ENCODE measurements around the gene HGFAC. TPM values are rescaled to one million over a fixed set of nuclear protein-coding genes. Genes with fewer than 3 reads are reported as not detected.
A peak's percentile ranks its signal among the peaks of the same experiment; 100 is the strongest.

Gene HGFAC
- not detected for polyA plus RNA-seq

- Mint-ChIP-seq H3K27me3 (ENCODE audit: low read depth in 3 of 3) (peaks cover 0 to 1% (median 0%) of the 10 kb centered on the region in 3 donors), H3K27ac (no peak within 1 kb of the TSS), H3K4me1 (no peaks in the 10 kb centered on the region), H3K36me3 (no peaks in the 10 kb centered on the region), H3K9me3 (peaks cover 0 to 1% (median 0%) of the 10 kb centered on the region in 6 donors), H3K4me3 (no peak within 1 kb of the TSS)
- no peak for DNase-seq
Observed at GRCh38 chr4:3441501-3442459, at the start of gene HGFAC. HGFAC (plus strand) TSS chr4:3441968; CDS start chr4:3442002, 34 bp downstream.

- H3K9me3 Mint-ChIP-seq: no peaks in the 10 kb centered on the region
- no peak overlapping the region for H3K4me3 Mint-ChIP-seq
- H3K4me1 Mint-ChIP-seq: peaks cover 8 to 12% of the 10 kb centered on the region in 2 donors
- no peak overlapping the region for H3K27ac Mint-ChIP-seq
- H3K36me3 Mint-ChIP-seq: peaks cover 0 to 3% (median 0%) of the 10 kb centered on the region in 3 donors
- DNase-seq: no peak
- H3K27me3 Mint-ChIP-seq (ENCODE audit: low read depth in 3 of 3): peaks cover 2 to 4% (median 3%) of the 10 kb centered on the region in 3 donors
Observed at GRCh38 chr4:3392321-3392720, 49.4 kb upstream of the HGFAC start.

GRCh38 chr4:3393171-3393570 lies 48.6 kb upstream of the HGFAC start:
- Mint-ChIP-seq H3K27me3 (ENCODE audit: low read depth in 3 of 3) (peaks cover 0 to 4% (median 2%) of the 10 kb centered on the region in 3 donors), H3K36me3 (peaks cover 0 to 4% (median 0%) of the 10 kb centered on the region in 3 donors), H3K4me1 (peaks cover 8% of the 10 kb centered on the region in 2 donors), H3K4me3 (no peak overlapping the region), H3K27ac (no peak overlapping the region), H3K9me3 (no peaks in the 10 kb centered on the region)
- no peak for DNase-seq

GRCh38 chr4:3396600-3396999 lies 45.2 kb upstream of the HGFAC start:
- H3K4me3 Mint-ChIP-seq: no peak overlapping the region
- H3K36me3 Mint-ChIP-seq: peaks cover 0 to 7% (median 0%) of the 10 kb centered on the region in 3 donors
- H3K9me3 Mint-ChIP-seq: no peaks in the 10 kb centered on the region
- H3K4me1 Mint-ChIP-seq: peaks cover 4 to 5% of the 10 kb centered on the region in 2 donors
- peaks cover 0 to 4% (median 0%) of the 10 kb centered on the region in 3 donors for H3K27me3 Mint-ChIP-seq (ENCODE audit: low read depth in 3 of 3)
- H3K27ac Mint-ChIP-seq: no peak overlapping the region
- DNase-seq: no peak

- Mint-ChIP-seq H3K36me3 (peaks cover 0 to 7% (median 0%) of the 10 kb centered on the region in 3 donors), H3K27ac (peak overlapping the region in 1 of 6 donors; percentile 38), H3K27me3 (ENCODE audit: low read depth in 3 of 3) (peaks cover 0 to 4% (median 0%) of the 10 kb centered on the region in 3 donors), H3K9me3 (no peaks in the 10 kb centered on the region), H3K4me1 (peaks cover 5 to 7% of the 10 kb centered on the region in 2 donors), H3K4me3 (no peak overlapping the region)
- no peak for DNase-seq
Observed at GRCh38 chr4:3397128-3397527, 44.6 kb upstream of the HGFAC start.

GRCh38 chr4:3399277-3400194 lies 42.2 kb upstream of the HGFAC start:
- Mint-ChIP-seq H3K27ac (peak overlapping the region in 2 of 6 donors; percentile 11 to 45), H3K27me3 (ENCODE audit: low read depth in 3 of 3) (peaks cover 0 to 4% (median 0%) of the 10 kb centered on the region in 3 donors), H3K36me3 (peaks cover 0 to 7% (median 0%) of the 10 kb centered on the region in 3 donors), H3K4me1 (peaks cover 20% of the 10 kb centered on the region in 2 donors), H3K4me3 (no peak overlapping the region), H3K9me3 (no peaks in the 10 kb centered on the region)
- peak in 1 of 3 donors; percentile 8 for DNase-seq

GRCh38 chr4:3401436-3402171 lies 40.2 kb upstream of the HGFAC start:
- Mint-ChIP-seq H3K4me3 (no peak overlapping the region), H3K27me3 (ENCODE audit: low read depth in 3 of 3) (peaks cover 0 to 4% (median 4%) of the 10 kb centered on the region in 3 donors), H3K27ac (no peak overlapping the region), H3K4me1 (peaks cover 20% of the 10 kb centered on the region in 2 donors), H3K36me3 (peaks cover 0 to 8% (median 0%) of the 10 kb centered on the region in 3 donors), H3K9me3 (no peaks in the 10 kb centered on the region)
- no peak for DNase-seq

GRCh38 chr4:3402491-3403347 lies 39.0 kb upstream of the HGFAC start:
- Mint-ChIP-seq H3K4me1 (peaks cover 20% of the 10 kb centered on the region in 2 donors), H3K4me3 (peak overlapping the region in 1 of 5 donors; percentile 27), H3K27ac (peak overlapping the region in 3 of 6 donors; percentile 6 to 71 (median 40)), H3K27me3 (ENCODE audit: low read depth in 3 of 3) (peaks cover 0 to 4% (median 4%) of the 10 kb centered on the region in 3 donors), H3K9me3 (no peaks in the 10 kb centered on the region), H3K36me3 (peaks cover 0 to 8% (median 0%) of the 10 kb centered on the region in 3 donors)
- no peak for DNase-seq

- Mint-ChIP-seq H3K9me3 (no peaks in the 10 kb centered on the region), H3K36me3 (peaks cover 0 to 4% (median 0%) of the 10 kb centered on the region in 3 donors), H3K27ac (no peak overlapping the region), H3K27me3 (ENCODE audit: low read depth in 3 of 3) (peaks cover 0 to 4% (median 4%) of the 10 kb centered on the region in 3 donors), H3K4me3 (no peak overlapping the region), H3K4me1 (peaks cover 20% of the 10 kb centered on the region in 2 donors)
- no peak for DNase-seq
Observed at GRCh38 chr4:3403348-3403906, 38.3 kb upstream of the HGFAC start.

GRCh38 chr4:3404546-3404945 lies 37.2 kb upstream of the HGFAC start:
- Mint-ChIP-seq H3K4me1 (peaks cover 20% of the 10 kb centered on the region in 2 donors), H3K4me3 (no peak overlapping the region), H3K9me3 (no peaks in the 10 kb centered on the region), H3K27me3 (ENCODE audit: low read depth in 3 of 3) (peaks cover 0 to 4% (median 2%) of the 10 kb centered on the region in 3 donors), H3K36me3 (peaks cover 0 to 4% (median 0%) of the 10 kb centered on the region in 3 donors), H3K27ac (no peak overlapping the region)
- no peak for DNase-seq

- Mint-ChIP-seq H3K4me1 (peaks cover 18 to 20% of the 10 kb centered on the region in 2 donors), H3K9me3 (no peaks in the 10 kb centered on the region)
- no peak for DNase-seq
Observed at GRCh38 chr4:3405176-3405575, 36.6 kb upstream of the HGFAC start.

GRCh38 chr4:3406021-3406420 lies 35.7 kb upstream of the HGFAC start:
- H3K36me3 Mint-ChIP-seq: peaks cover 0 to 4% (median 0%) of the 10 kb centered on the region in 3 donors
- peaks cover 18 to 20% of the 10 kb centered on the region in 2 donors for H3K4me1 Mint-ChIP-seq
- H3K27ac Mint-ChIP-seq: no peak overlapping the region
- H3K9me3 Mint-ChIP-seq: no peaks in the 10 kb centered on the region
- no peak for DNase-seq
- peaks cover 0 to 4% (median 2%) of the 10 kb centered on the region in 3 donors for H3K27me3 Mint-ChIP-seq (ENCODE audit: low read depth in 3 of 3)
- H3K4me3 Mint-ChIP-seq: no peak overlapping the region

More at GRCh38 chr4:3405176-3405575, 36.6 kb upstream of the HGFAC start:
- peaks cover 0 to 4% (median 2%) of the 10 kb centered on the region in 3 donors for H3K27me3 Mint-ChIP-seq (ENCODE audit: low read depth in 3 of 3)
- H3K27ac Mint-ChIP-seq: no peak overlapping the region
- no peak overlapping the region for H3K4me3 Mint-ChIP-seq
- H3K36me3 Mint-ChIP-seq: peaks cover 0 to 4% (median 0%) of the 10 kb centered on the region in 3 donors
